T-cell (primary cell): ENCODE data around the gene EVX1. TPM values are rescaled to one million over a fixed set of nuclear protein-coding genes. Genes with fewer than 3 reads are reported as not detected.
A peak's percentile ranks its signal among the peaks of the same experiment; 100 is the strongest.

ENCODE experiments used
- ATAC-seq, 4 experiments: fragments of 200-7000 bp in 3 of 4; fragments of 150-1000 bp in 1 of 4; cut with Tn5 transposase; replicated peaks in 1 of 4; 1 replicate in 3 of 4; 2 replicates in 1 of 4; pipeline ENCODE4 v1.10.0; 2021; ENCODE audit warnings: moderate library complexity in 3 of 4, mild to moderate bottlenecking in 2 of 4, moderate number of reproducible peaks in 1 of 4
- CTCF ChIA-PET, 2 donors: fragments of 300-600 bp; sonication (Branson Sonifier 250); formaldehyde crosslinking; loops; one replicate each; lab custom pipeline; 2022; ENCODE audit warnings: antibody characterized with exemption in 2 of 2; lab: Charles Lee
- POLR2A ChIA-PET, 2 donors: fragments of 300-600 bp; sonication (Branson Sonifier 250); formaldehyde crosslinking; loops; one replicate each; lab custom pipeline; 2022; ENCODE audit warnings: antibody characterized with exemption in 2 of 2; lab: Charles Lee
- DNase-seq, 35 experiments: peaks; one replicate each; pipeline versions ENCODE4 v3.0.0 to v3.0.0-alpha.2; 2013 to 2023
- H3K27ac ChIP-seq: one replicate; pipeline ENCODE4 v1.5.1; 2013; ENCODE audit warnings: low read length
- H3K27me3 ChIP-seq, 2 experiments: replicated peaks in 1 of 2; 1 replicate in 1 of 2; 2 replicates in 1 of 2; pipeline versions ENCODE4 v1.6.1 to v1.7.0; 2013; ENCODE audit warnings: low read length in 1 of 2, mixed read lengths in 1 of 2; ENCODE audit not compliant: control insufficient read depth in 2 of 2, insufficient read depth in 2 of 2; ENCODE audit errors: extremely low read depth in 1 of 2
- H3K36me3 ChIP-seq, 2 donors: 1 replicate in 1 of 2; 2 replicates in 1 of 2; pipeline versions ENCODE4 v1.6.1 to v1.7.0; 2013; ENCODE audit warnings: low read length in 1 of 2; ENCODE audit not compliant: control insufficient read depth in 2 of 2, insufficient read depth in 1 of 2; ENCODE audit errors: extremely low read depth in 1 of 2
- H3K4me1 ChIP-seq, 2 experiments: 1 replicate in 1 of 2; 2 replicates in 1 of 2; pipeline versions ENCODE4 v1.6.1 to v1.7.0; 2013; ENCODE audit warnings: low read length in 2 of 2, mixed read lengths in 1 of 2; ENCODE audit not compliant: insufficient read depth in 2 of 2, control insufficient read depth in 1 of 2; ENCODE audit errors: extremely low read depth in 1 of 2
- H3K4me3 ChIP-seq, 2 donors: 1 replicate in 1 of 2; 2 replicates in 1 of 2; pipeline versions ENCODE4 v1.5.1 to v1.7.0; 2013; ENCODE audit warnings: mild to moderate bottlenecking in 2 of 2, low read length in 1 of 2, moderate library complexity in 1 of 2; ENCODE audit not compliant: control insufficient read depth in 1 of 2; ENCODE audit errors: extremely low read depth in 1 of 2
- H3K9me3 ChIP-seq: 2 replicates; pipeline ENCODE4 v1.7.0; 2013
- H3K27ac Mint-ChIP-seq, 2 donors: one replicate each; pipeline ENCODE4 v1.8.0; 2020 to 2021; ENCODE audit warnings: mild to moderate bottlenecking in 2 of 2, mixed read lengths in 2 of 2
- H3K27me3 Mint-ChIP-seq, 2 donors: one replicate each; pipeline ENCODE4 v1.8.0; 2021 to 2022; ENCODE audit warnings: mixed read lengths in 2 of 2
- H3K36me3 Mint-ChIP-seq: one replicate; pipeline ENCODE4 v1.8.0; 2021; ENCODE audit warnings: mixed read lengths
- H3K4me1 Mint-ChIP-seq, 3 donors: one replicate each; pipeline ENCODE4 v1.8.0; 2020 to 2022; ENCODE audit warnings: mixed read lengths in 3 of 3, mild to moderate bottlenecking in 1 of 3
- H3K4me3 Mint-ChIP-seq, 3 donors: one replicate each; pipeline ENCODE4 v1.8.0; 2020 to 2022; ENCODE audit warnings: mild to moderate bottlenecking in 3 of 3, mixed read lengths in 3 of 3, moderate library complexity in 3 of 3
- H3K9me3 Mint-ChIP-seq, 3 donors: one replicate each; pipeline ENCODE4 v1.8.0; 2020 to 2022; ENCODE audit warnings: mixed read lengths in 3 of 3
- WGBS: methylation state at CpG from one replicate; pipeline ENCODE4 v1.1.5; 2013; ENCODE audit warnings: missing lambda C conversion rate; ENCODE audit not compliant: insufficient coverage; 5-methylcytosine and 5-hydroxymethylcytosine counted together
- total RNA-seq, 35 experiments: library from RNA in 6 of 35; stranded (reverse) in 6 of 35; fragments of 120-200 nt in 1 of 35; gene quantifications; one replicate each; pipeline versions ENCODE4 v1.2.1 to v1.2.4 and lab custom pipeline; 2013 to 2026

Gene EVX1
- total RNA-seq, 5 donors from 2014 or later (not counting 1 experiment from before 2014, with no cell fraction given) = 0.16 TPM; not detected in 4

DNA sequence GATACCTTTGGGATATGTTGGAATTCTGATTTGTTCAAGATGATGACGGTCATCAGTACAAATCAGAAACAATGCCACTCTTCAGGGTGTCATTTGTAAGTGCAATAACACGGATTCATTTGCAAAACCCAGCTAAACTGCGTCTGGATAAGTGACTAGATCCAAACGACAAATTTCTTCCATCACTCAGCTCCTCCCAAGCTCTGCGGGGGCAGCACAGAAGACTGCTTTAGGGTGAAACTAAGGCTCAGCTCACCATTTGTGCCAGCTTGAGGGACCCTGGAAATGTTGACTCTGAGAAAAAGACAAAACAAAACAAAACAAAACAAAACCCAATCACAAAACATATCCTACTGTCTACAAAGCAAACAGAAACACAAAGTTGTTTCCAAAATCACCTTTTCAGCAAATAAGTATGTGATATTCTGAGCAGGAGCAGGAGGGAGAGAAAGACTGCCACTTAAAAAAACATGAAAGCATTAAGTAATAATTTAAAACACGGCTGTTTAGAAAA, 8.0 kb downstream of the EVX1 start:
- CTCF ChIA-PET = no interaction called here
- Histone ChIP-seq H3K27me3 (peaks cover 28 to 74% of the 10 kb centered on the region in 2 experiments), H3K4me1 (peaks cover 0 to 8% of the 10 kb centered on the region in 2 experiments), H3K9me3 (no peaks in the 10 kb centered on the region), H3K4me3 (no peak overlapping the region), H3K27ac (no peak overlapping the region), H3K36me3 (no peaks in the 10 kb centered on the region)
- DNase-seq (no peak), ATAC-seq (no peak)
- Mint-ChIP-seq H3K27me3 (peaks cover 77 to 87% of the 10 kb centered on the region in 2 donors), H3K4me3 (no peak overlapping the region), H3K4me1 (peaks cover 13 to 22% (median 20%) of the 10 kb centered on the region in 3 donors), H3K27ac (no peak overlapping the region), H3K9me3 (no peaks in the 10 kb centered on the region), H3K36me3 (no peaks in the 10 kb centered on the region)
- POLR2A ChIA-PET = no interaction called here
- 4% methylated on average over 4 of the region's 6 CpGs for WGBS

- DNase-seq (no peak), ATAC-seq (no peak)
- POLR2A ChIA-PET = no interaction called here
- CTCF ChIA-PET = no interaction called here
- peaks cover 13 to 20% (median 20%) of the 10 kb centered on the region in 3 donors for H3K4me1 Mint-ChIP-seq
- no peaks in the 10 kb centered on the region for H3K9me3 ChIP-seq
- 5% methylated on average over 24 of the region's 29 CpGs for WGBS
- H3K4me3 Mint-ChIP-seq = peak overlapping the region in 1 of 3 donors; percentile 25
- H3K36me3 Mint-ChIP-seq = no peaks in the 10 kb centered on the region
- peaks cover 0 to 6% of the 10 kb centered on the region in 2 experiments for H3K4me1 ChIP-seq
- H3K36me3 ChIP-seq = no peaks in the 10 kb centered on the region
- H3K27ac Mint-ChIP-seq = no peak overlapping the region
- no peak overlapping the region for H3K4me3 ChIP-seq
- peaks cover 77 to 83% of the 10 kb centered on the region in 2 donors for H3K27me3 Mint-ChIP-seq
- no peak overlapping the region for H3K27ac ChIP-seq
- H3K27me3 ChIP-seq = peaks cover 27 to 74% of the 10 kb centered on the region in 2 experiments
- H3K9me3 Mint-ChIP-seq = no peaks in the 10 kb centered on the region
Observed at GRCh38 chr7:27251136-27251651, 8.6 kb downstream of the EVX1 start.

GRCh38 chr7:27251652-27252590, 9.3 kb downstream of the EVX1 start:
- no peak for ATAC-seq
- H3K4me3 Mint-ChIP-seq = peak overlapping the region in 2 of 3 donors; percentile 29 to 39
- peaks cover 25 to 72% of the 10 kb centered on the region in 2 experiments for H3K27me3 ChIP-seq

GRCh38 chr7:27254625-27255024, 12.0 kb downstream of the EVX1 start:
- Mint-ChIP-seq H3K4me1 (peaks cover 13 to 18% (median 13%) of the 10 kb centered on the region in 3 donors), H3K36me3 (no peaks in the 10 kb centered on the region), H3K9me3 (no peaks in the 10 kb centered on the region), H3K4me3 (no peak overlapping the region), H3K27me3 (peaks cover 49 to 57% of the 10 kb centered on the region in 2 donors), H3K27ac (no peak overlapping the region)
- Histone ChIP-seq H3K36me3 (no peaks in the 10 kb centered on the region), H3K9me3 (no peaks in the 10 kb centered on the region), H3K27me3 (peaks cover 7 to 53% of the 10 kb centered on the region in 2 experiments), H3K27ac (no peak overlapping the region), H3K4me3 (no peak overlapping the region), H3K4me1 (peaks cover 0 to 6% of the 10 kb centered on the region in 2 experiments)
- ATAC-seq (no peak), DNase-seq (no peak)
- ChIA-PET CTCF (no interaction called here), POLR2A (no interaction called here)
- no CpG with 5 or more reads among the region's 1 CpG for WGBS

More at GRCh38 chr7:27251652-27252590, 9.3 kb downstream of the EVX1 start:
- 8% methylated on average over 59 of the region's 72 CpGs for WGBS
- Mint-ChIP-seq H3K36me3 (no peaks in the 10 kb centered on the region), H3K4me1 (peaks cover 13 to 20% (median 18%) of the 10 kb centered on the region in 3 donors), H3K9me3 (no peaks in the 10 kb centered on the region), H3K27me3 (peaks cover 74 to 76% of the 10 kb centered on the region in 2 donors), H3K27ac (no peak overlapping the region)
- H3K4me3 ChIP-seq = no peak overlapping the region
- no peaks in the 10 kb centered on the region for H3K36me3 ChIP-seq
- DNase-seq = no peak
- H3K4me1 ChIP-seq = peaks cover 0 to 6% of the 10 kb centered on the region in 2 experiments
- H3K27ac ChIP-seq = no peak overlapping the region
- ChIA-PET POLR2A (no interaction called here), CTCF (no interaction called here)
- H3K9me3 ChIP-seq = no peaks in the 10 kb centered on the region

DNA sequence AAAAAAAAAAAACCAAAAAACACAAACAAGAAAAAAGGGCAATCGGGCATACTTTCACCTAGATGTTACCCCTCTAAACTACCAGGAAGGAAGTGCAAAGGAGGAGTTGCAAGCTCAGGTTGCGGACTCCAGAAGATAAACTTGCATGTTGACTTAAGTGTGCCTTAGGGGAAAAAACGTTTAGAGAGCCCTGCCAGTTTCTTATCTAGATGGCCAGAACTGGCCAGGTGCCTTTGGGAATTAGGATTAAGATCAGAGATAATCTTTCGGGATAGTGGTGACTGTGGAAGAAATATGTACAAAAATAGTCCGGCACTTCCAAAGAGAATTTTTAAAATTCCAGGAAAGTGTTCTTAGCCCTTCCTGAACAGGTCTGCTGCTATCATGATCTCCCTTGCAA, 17.6 kb downstream of the EVX1 start:
- ChIA-PET CTCF (no interaction called here), POLR2A (interaction anchor here in 1 of 2 donors (0.7 kb wide), 2 partner anchors 303 to 549 kb away, joined by 3 to 7 read pairs; no protein-coding TSS in a partner anchor)
- H3K9me3 Mint-ChIP-seq = no peaks in the 10 kb centered on the region
- peaks cover 17 to 22% of the 10 kb centered on the region in 2 donors for H3K27me3 Mint-ChIP-seq
- no peaks in the 10 kb centered on the region for H3K36me3 Mint-ChIP-seq
- no peak overlapping the region for H3K27ac Mint-ChIP-seq
- Histone ChIP-seq H3K4me3 (no peak overlapping the region), H3K36me3 (no peaks in the 10 kb centered on the region), H3K27me3 (peaks cover 0 to 17% of the 10 kb centered on the region in 2 experiments), H3K27ac (no peak overlapping the region), H3K9me3 (no peaks in the 10 kb centered on the region), H3K4me1 (no peaks in the 10 kb centered on the region)
- H3K4me1 Mint-ChIP-seq = no peaks in the 10 kb centered on the region
- ATAC-seq (no peak), DNase-seq (no peak)
- no peak overlapping the region for H3K4me3 Mint-ChIP-seq
- WGBS = 11% methylated on average over 1 of the region's 5 CpGs

DNA sequence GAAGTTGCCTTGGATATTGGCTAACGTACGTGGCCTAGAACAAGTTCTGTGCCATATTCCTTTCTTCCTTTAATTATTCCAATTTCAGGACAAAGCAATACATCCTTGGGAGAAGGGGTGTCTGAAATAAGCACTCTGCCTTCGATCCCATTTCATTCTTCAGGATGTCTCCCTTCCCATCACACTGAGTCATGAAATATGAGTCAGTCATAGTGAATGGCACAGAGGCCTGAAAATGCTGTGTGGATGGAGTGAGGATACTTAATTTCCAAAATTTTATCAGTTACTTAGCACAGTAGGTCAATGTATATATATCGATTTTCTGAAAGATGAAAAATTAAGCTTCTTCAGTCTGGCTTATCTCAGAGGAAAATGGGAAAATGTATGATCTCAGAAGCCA, 19.5 kb downstream of the EVX1 start:
- no peak overlapping the region for H3K27ac ChIP-seq
- ChIA-PET POLR2A (no interaction called here), CTCF (no interaction called here)
- DNase-seq (no peak), ATAC-seq (no peak)
- Mint-ChIP-seq H3K9me3 (no peaks in the 10 kb centered on the region), H3K4me3 (no peak overlapping the region), H3K4me1 (no peaks in the 10 kb centered on the region), H3K27me3 (peaks cover 15 to 21% of the 10 kb centered on the region in 2 donors), H3K36me3 (no peaks in the 10 kb centered on the region), H3K27ac (no peak overlapping the region)
- no peaks in the 10 kb centered on the region for H3K9me3 ChIP-seq
- no peak overlapping the region for H3K4me3 ChIP-seq
- no peaks in the 10 kb centered on the region for H3K36me3 ChIP-seq
- H3K4me1 ChIP-seq = no peaks in the 10 kb centered on the region
- peaks cover 0 to 6% of the 10 kb centered on the region in 2 experiments for H3K27me3 ChIP-seq
- WGBS = no CpG with 5 or more reads among the region's 4 CpGs
